Fibroblast of the conjunctiva (primary cell): Measurements from ENCODE around the gene MAMDC4.
"Not testable (repeated sequence)": the region's sequence is repeated elsewhere in the genome, so short reads cannot be mapped to it uniquely, and the experiment has no call there.

ENCODE experiments used
- DNase-seq: peaks from one replicate; pipeline ENCODE4 v3.0.0-alpha.2; 2010; ENCODE audit warnings: low read depth

Gene MAMDC4

DNA sequence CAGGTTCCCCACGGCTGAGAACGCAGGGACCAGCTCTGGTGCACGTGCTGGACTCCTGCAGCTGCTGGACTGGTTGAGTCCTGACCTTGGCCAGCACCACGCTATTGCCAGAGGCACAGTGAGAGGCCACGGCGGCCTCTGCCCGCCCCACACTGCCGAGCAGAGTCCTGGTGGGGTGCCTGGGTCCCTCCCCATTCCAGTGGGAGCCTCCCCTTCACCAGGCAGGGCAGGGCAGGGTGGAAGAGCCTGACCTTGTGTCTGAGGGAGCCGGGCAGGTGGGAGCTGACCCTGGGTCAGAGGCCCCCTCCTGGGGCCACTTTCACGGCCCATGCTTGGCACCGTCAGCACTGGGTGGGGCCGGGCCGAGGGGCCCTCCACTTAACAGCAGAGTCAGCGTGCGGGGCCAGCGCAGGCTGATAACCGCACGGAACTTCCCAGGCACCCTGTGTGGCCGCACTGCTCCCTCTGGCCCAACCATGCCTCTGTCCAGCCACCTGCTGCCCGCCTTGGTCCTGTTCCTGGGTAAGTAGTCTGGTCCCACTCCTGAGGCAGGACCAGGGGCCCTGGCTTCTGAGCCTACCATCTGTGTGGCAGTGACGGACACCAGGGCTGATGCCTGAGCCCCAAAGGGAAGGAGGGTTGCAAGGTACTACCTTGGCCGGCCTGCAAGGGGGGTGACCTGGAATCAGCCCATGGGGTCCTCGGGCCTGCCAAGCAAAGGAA lies at the start of gene MAMDC4:
Gene MAMDC4 (plus strand): TSS at position 406 of the 723 bp plus-strand sequence. CDS start 71 bp downstream, at position 477.
- no peak for DNase-seq

DNA sequence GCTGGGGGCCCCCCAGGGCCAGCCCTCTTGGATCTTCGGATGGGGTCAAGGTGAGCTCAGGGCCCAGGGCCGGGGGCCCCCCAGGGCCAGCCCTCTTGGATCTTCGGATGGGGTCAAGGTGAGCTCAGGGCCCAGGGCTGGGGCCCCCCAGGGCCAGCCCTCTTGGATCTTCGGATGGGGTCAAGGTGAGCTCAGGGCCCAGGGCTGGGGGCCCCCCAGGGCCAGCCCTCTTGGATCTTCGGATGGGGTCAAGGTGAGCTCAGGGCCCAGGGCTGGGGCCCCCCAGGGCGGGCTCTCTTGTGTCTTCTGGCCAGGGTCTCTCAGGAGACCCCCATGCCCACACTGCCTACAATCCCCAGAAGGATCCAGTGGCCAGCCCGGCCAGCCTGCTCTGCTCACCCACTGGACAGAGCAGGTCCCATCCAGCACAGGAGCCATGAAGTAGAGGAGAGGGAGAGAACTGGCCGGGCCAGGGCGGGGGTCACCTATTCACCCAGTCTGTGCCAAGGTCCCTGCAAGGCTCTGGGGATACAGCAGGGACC lies 49.1 kb upstream of the MAMDC4 start:
- DNase-seq = not testable (repeated sequence)

DNA sequence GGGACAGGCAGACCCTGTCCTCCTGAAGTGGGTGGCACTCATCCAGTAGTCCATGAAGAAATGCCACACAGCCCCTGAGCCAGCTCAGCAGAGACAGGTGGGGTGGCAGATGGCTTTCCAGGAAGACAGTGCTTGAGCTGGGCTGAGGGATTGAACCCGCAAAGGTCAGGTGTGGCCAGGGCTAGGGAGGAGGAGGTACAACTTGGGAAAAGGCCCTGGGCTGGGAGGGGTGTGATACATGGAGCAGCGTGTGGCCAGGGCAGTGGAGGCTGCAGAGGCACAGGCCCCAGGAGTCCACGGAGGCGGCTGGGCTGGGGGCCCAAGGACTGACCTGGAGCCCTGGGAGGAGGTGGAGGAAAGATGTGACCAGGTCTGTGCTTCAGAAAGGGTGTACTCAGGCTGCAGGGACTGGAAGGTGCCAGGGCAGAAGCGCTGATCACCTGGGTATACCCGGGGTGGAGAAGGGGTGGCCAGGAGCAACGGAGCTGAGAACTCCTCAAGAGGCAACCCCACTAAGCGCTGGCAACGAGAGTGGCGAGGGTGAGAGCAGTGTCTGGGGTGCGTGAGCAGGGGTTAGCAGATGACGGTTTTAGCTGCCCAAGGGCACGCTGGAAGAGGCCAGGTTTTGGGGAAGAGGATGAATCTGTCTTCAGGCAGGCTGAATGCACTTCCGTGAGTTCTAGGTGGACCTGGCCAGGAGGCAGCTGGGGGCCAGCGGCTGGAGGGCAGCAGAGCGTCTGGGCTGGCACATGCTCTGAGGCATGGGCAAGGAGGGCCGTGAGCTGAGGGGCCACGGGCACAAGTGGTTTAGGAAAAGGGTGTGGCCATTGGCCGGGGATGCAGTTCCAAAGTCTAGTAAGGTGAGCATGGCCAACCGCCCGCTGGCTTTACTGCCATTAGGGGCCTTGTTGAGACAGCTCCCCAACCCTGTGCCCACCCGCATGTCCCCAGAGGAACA lies 48.3 kb upstream of the MAMDC4 start:
- no peak for DNase-seq

DNA sequence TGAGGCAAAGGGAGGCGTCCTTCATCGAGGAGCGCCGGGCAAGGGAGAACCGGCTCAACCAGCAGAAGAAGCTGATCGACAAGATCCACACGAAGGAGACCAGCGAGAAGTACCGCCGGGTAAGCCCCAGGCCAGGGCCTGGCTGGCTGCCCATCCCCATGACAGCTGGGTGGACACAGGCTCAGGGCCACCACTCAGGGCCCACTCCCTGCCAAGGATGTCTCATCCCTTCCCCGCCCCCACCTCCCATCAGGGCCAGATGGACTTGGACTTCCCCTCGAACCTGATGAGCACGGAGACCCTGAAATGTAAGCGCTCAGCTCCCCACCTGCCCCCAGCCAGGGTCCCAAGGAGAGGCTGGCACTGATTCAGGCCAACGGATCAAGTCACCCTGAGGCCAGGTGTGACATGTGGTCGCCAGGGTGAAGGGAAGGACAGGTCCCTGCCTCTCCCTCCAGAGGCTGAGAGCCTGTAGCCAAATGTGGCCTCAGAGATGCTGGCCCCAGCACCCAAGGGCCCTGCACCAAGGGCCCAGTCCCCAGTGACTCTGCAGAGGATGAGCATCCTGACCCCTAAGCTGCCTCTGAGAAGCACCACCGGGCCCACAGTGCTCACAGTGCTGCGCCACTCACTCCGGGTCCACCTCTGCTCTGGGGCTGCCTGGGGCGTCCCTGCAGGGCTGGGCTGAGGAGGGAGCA lies 47.5 kb upstream of the MAMDC4 start:
- no peak for DNase-seq

DNA sequence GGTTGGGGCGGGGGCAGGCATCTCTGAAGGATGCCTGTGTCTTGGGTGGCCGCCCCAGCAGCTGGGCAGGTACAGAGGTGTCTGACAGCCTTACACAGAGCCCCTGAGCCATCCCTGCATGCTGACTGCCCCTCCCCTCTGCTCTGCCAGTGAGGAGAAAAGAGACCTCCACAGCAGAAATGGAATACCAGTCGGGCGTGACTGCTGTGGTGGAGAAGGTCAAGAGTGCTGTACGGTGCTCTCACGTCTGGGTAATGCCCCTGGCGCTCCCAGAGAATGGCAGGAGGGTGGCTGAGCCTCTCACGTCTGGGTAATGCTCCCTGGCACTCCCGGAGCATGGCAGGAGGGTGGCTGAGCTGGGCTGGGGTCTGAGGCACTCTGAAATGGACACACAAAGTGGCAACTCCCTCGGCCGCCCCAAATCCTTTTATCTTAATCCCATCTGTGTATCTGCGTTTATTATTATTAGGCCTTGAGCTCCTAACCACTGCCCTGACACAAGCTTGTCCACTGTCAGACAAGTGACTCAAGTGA lies 46.9 kb upstream of the MAMDC4 start:
- no peak for DNase-seq

DNA sequence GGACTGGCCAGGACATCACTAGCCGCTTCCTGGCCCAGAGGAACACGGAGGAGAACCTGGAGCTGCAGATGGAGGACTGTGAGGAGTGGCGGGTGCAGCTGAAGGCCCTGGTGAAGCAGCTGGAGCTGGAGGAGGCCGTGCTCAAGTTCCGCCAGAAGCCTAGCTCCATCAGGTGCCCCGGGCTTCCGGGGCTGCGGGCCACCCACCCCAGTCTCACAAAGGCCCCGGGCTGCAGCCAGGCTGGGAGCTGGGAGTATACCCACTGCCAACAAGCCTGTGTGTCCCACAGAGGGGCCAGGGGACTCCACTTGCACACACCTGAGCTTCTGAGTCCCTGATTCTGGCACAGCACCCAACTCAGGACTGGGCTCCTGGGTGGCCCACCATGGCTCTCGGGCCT lies 46.1 kb upstream of the MAMDC4 start:
- DNase-seq = no peak

DNA sequence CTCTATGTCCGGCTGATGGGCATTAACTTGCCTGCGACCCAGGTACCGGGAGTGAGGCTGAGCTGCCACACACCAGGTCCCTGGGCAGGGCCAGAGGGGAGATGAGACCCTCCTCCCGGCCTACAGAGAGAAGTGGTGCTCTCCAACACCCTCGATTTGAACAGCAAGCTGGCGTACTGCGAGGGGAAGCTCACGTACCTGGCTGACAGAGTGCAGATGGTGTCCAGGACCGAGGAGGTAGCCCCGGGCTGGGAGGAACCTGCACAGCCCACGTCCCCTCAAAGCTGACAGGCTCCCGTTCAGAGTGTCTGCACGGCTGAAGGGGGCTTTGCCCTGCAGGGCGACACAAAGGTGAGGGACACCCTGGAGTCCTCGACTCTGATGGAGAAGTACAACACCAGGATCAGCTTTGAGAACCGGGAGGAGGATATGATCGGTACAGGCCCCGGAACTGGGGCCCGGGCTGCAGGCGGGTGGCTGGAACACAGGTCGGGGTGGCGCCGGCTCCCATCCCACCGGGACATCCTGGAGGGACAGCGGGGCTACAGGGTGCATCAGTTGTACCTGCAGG lies 45.4 kb upstream of the MAMDC4 start:
- no peak for DNase-seq

DNA sequence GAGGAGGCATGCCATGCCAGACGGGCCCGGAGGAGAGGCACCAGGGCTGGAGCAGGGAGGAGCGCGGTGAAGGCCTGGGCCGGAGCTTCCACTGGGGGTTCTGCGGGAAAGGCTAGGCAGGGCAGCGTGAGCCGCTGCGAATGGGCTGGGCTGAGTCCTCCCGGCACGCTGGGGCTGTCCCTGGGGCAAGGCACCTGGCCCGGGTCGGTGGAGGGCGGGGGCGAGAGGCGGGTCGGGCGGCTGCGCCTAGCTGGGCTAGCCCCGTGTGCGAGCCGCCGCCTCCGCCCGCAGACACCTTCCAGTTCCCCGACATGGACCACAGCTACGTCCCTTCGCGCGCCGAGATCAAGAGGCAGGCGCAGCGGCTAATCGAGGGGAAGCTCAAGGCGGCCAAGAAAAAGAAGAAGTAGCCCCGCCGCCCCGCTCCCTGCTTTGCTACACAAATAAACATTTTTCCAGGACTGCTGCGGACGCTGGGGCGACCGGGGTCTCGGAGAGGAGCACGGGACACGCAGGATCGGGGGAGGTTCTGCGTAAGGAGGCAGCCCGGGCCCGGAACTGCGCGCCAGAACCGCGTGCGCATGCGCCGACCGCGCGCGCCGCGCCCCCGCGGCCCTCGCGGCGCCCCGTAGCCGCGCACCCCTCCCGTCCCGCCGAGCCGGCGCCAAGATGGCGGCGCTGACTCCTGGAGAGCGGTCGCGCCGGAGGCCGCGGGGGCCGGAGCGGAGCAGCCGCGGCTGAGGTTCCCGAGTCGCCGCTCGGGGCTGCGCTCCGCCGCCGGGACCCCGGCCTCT lies 44.7 kb upstream of the MAMDC4 start, which contains the start of gene RABL6:
Gene RABL6 (plus strand): TSS at position 668 of the 794 bp plus-strand sequence. CDS start 249 bp downstream, outside the sequence.
- DNase-seq = peak; percentile 35

DNA sequence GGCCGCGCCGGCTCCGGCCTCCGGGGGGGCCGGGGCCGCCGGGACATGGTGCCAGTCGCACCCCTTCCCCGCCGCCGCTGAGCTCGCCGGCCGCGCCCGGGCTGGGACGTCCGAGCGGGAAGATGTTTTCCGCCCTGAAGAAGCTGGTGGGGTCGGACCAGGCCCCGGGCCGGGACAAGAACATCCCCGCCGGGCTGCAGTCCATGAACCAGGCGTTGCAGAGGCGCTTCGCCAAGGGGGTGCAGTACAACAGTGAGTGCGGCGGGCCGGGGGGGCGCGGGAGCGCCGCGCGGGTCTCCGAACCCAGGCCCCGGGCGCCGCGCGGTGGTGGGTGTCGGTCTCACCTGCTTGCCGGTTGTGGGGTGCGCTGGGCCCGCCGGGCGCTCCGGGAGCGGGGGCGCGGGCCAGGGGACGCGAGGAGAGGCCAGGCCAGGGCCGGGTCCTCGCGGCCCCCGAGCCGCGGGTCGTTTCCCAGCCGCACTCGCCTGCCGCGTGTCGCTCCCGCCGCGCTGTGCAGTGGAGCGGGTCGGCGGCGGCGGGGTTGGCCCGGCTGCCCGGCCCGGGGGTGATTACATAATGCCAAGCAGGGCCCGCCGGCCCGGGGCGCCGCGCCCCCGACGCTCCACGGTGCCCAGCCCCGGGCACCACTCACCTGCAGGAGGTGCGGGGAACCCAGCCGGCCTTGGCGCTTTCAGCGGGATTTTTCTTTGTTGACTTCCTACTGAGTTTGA lies 43.9 kb upstream of the MAMDC4 start:
- no peak for DNase-seq

DNA sequence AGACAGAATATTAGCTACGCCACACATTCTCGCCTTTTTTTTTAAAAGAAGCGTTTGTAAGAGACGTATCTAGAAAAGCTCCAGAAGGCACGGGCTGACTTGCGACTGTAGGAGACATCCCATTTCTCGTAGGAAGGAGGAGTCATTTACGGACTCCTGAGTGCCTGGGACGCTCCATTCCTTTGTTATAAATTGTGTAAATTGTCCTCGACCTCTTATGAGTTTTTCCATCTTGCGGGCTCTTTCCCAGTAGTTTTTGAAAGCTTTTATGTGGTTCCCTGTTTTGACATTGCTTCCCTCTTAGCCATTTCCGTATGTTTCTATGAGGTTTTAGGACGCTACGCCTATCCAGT lies 43.4 kb upstream of the MAMDC4 start:
- no peak for DNase-seq

DNA sequence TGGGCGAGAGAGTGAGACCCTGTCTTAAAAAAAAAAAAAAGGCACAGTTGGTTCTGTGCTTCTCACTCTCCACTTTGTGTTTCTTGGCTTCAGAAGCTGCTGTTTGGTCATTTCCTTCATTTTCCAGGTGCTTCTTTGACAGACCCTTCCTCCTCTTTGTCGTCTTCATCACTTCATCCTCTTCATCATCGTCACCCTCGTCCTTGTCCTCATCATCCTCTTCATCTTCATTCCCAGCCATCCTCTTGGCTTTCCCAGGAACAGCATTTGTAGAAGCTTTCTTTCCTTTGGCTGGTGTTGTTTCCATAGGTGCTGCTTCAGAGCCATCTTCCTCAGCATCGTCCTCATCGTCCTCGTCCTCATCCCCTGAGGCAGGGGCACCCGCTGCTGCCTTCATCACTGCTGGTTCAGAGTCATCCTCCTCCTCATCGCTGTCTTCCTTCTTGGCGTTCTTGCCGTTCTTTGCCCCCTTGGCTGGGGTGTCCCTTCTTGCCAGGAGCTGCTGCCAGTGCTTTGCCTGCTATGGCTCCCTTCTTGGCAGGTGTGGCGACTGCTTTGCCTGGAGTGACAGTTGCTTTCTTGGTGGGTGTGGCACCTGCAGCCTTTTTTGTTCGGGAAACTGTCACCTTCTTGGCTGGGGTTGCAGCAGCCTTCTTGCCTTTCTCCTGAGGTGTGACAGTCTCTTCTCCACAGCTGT lies 37.3 kb upstream of the MAMDC4 start:
- no peak for DNase-seq

DNA sequence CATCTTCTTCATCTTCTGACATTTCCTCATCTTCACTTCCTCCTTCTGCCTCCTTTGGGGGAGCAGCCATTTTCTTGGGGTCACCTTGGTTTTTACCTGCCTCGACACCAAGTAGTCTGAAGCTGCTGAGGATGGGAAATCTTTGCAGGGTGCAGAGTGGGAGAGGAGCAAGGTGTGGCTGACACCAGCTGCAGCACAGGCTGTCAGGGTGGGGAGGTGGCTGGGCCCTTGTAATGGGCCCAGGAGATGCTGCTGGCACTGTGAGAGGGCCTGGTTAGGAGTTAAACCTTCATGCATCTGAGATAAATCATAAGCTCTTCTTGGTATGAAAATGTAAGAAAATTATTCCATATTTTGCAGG lies 36.7 kb upstream of the MAMDC4 start:
- DNase-seq = no peak

DNA sequence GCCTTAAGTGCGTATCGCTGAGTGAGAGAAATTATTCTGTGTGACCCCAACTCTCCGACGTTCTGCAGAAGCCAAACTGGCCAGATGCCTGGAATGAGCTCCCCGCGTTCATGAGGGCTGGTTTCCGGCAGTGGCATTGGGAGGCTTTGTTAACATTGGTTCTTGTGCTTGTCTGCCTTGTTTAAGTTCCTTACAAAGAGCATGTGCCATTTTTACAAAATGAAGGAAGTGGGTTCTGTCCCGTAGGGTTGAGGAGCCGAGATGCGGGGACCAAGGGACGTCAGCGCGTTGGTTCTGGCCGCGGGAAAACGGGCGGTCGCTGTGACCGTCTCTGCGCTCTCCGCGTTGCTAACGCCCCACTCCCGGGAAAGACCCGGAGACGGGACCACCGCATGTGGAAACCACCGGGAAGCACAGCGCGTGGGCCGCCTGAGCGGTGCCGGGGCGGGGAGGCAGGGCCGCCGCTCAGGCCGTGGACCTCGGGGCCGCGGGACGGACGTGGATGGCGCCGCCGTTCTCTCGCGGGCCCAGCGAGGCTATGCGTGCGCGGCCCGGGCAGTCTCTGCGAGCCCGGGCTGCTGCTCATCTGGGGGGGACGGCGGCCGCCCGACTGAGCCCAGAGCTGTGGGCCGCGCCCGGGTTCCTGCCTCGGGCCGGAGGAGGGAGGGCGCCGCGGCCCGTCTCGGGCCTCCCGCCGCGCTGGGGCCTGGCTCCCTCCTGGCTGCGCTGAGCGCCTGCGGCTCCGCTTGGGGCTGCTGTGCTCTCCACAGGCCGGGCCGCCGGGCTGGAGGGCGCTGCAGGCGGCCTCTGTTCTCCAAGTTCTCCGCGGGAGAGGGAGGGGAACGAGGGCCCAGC lies 30.9 kb upstream of the MAMDC4 start:
- DNase-seq = no peak

DNA sequence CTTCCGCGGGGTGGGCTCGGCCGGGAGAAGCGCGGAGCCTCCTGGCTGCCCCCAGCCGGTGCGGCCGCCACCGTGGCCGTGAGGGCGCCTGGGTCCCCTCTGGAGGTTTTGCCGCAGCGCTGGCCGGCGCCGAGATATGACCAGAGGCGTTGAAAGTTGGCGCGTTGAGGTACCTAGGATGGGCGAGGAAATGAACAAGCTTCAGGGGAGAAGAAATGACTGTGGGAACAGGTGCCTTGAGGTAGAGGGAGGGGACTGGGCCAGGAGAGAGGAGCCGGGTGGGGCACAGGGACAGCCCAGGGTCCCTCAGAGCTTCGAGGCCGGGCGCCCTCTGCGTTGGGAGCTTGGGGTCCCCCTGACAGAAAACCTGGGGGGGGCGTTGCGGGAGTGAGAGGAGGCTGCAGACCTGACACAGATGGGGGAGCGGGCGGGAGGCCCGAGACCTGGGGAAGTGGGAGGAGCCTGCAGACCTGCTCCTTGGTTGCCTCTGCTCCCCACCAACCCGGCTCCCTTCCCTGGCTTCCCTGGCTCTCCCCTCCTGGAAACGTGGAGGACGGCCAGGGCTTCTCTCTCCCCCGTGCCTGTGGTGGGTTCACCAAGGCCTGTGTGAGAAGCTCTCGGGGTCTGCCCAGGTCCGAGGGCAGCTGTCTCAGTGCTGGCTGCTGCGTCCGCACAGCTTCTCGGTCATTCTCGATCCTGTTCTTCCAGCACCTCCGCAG lies 30.2 kb upstream of the MAMDC4 start:
- DNase-seq = no peak

DNA sequence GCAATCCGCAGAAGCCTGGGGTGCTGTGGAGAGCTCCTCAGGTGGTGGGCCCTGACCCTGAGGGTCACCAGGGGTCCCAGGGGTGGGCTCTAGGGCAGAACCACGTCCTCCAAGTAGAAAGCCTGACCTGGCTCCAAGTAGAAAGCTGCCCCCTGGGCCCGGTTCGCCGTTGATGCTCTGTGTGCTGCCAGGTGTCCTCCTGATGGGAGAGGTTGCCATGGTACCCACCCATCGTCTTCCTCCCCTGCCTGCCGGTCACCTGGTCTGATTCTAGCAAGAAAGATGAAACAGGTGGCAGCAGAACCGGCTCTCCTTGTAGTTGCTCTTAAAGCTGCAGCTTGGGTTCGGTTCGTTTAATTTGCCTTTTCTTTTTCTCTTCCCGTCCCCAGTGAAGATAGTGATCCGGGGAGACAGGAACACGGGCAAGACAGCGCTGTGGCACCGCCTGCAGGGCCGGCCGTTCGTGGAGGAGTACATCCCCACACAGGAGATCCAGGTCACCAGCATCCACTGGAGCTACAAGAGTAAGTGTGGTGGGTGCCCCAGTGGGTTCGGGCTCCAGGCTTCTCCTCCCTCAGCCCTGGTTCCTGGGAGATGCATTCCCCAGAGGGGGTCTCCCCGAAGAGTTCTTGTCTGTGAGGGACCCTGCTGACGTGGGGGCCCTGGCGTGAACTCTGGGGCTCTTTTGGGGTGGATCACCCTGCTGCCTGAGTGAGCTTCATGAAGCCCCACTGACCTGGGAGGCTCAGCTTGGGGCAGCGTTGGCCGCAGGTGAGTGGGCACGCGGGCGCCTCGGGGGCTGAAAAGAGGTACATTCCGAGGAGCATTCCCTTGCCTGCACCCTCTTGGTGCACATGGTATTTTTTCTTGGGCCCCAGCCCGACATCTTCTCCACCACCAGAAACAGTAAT lies 28.8 kb upstream of the MAMDC4 start:
- no peak for DNase-seq

DNA sequence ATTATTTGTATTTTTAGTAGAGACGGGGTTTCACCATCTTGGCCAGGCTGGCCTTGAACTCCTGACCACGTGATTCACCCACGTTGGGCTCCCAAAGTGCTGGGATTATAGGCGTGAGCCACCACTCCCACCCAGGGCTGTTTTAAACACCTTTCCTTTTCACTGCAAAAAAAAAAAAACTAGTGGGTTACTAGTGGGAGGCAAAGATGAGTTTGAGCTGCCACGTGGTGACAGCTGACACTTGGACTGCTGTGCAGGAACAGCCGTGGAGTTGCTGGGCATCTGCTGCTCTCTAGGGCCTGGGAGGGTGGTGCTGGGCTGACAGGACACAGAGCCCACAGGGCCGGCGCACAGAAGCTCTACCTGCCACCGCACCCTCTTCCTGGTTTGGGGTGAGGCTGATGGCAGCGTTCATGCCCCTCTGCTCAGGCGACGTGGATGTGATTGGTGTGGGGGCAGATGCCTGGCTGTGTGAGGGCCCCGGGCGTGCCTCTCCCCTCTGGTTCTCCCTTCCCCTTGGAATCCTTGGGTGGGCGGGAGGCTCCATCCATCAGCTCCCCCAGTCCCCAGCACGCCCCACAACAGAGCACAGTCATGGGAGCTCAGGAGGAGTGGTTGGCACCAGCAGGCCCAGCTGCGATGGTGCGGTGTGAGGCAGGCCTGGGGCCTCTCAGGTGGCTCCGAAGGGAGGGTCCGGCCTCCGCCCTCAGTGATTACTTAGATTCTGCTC lies 27.5 kb upstream of the MAMDC4 start:
- no peak for DNase-seq
